ENCODE results near the gene KCNK16.

DNA sequence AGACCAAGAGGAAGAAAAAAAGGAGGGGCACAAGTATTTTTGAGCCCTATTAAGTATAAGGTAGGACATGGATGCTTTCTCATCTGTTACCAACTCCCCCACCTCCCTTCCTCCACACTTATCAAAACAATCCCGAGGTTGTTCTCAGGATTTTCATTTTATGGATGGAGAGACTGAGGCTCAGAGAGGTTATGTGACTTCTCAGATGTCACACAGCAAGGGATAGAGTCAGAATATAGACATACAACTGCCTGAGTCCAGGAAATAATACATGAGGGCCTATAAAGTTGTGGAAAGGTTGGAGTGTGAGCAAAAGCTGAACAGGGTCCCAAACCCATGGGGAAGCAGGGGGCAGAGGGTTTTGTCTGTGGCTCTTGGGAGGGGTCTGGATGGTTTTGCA lies 27.6 kb downstream of the KCNK16 start:
- TF ChIP-seq CTCF (IDR thresholded peaks at IDR 0.05) = no peak
- no peak for TF ChIP-seq POLR2A (IDR thresholded peaks at IDR 0.05)

All from body of pancreas (tissue), 4 donors.